WERI-Rb-1 (cell line): Measurements from ENCODE around the gene COX19.

Source experiments
- DNase-seq: peaks from one replicate; pipeline ENCODE4 v3.0.0-alpha.2; 2020
- H3K27ac ChIP-seq: fragments of 250-450 bp; sonication (Bioruptor Pico); 2 replicates; pipeline ENCODE4 v1.5.1; 2020; ENCODE audit warnings: mild to moderate bottlenecking, moderate library complexity
- H3K27me3 ChIP-seq: fragments of 250-450 bp; sonication (Bioruptor Pico); 2 replicates; pipeline ENCODE4 v1.5.1; 2021; ENCODE audit warnings: mild to moderate bottlenecking, low read depth, moderate library complexity; ENCODE audit not compliant: insufficient read depth, severe bottlenecking
- H3K36me3 ChIP-seq: fragments of 250-450 bp; sonication (Bioruptor Pico); 2 replicates; pipeline ENCODE4 v1.5.1; 2020; ENCODE audit warnings: mild to moderate bottlenecking, moderate library complexity
- H3K4me3 ChIP-seq: 2 replicates; pipeline ENCODE4 v1.5.1; 2011; ENCODE audit warnings: low read depth, mild to moderate bottlenecking, control low read depth, low read length
- H3K9me3 ChIP-seq: fragments of 250-450 bp; sonication (Bioruptor Pico); 2 replicates; pipeline ENCODE4 v1.5.1; 2021; ENCODE audit warnings: mild to moderate bottlenecking, moderate library complexity; ENCODE audit not compliant: severe bottlenecking
- CTCF ChIP-seq: IDR thresholded peaks from 2 replicates; pipeline ENCODE4 v1.5.1; 2011; ENCODE audit warnings: low read depth, mild to moderate bottlenecking, control low read depth, inconsistent platforms, low read length

The COX19 gene

GRCh38 chr7:968205-969105 lies 6.9 kb downstream of the COX19 start:
- DNase-seq = no peak
- H3K36me3 ChIP-seq = peaks cover 55% of the 10 kb centered on the region
- no peak overlapping the region for H3K4me3 ChIP-seq
- no peaks in the 10 kb centered on the region for H3K9me3 ChIP-seq
- TF ChIP-seq CTCF = no peak
- H3K27ac ChIP-seq = no peak overlapping the region
- no peaks in the 10 kb centered on the region for H3K27me3 ChIP-seq

- TF ChIP-seq CTCF = no peak
- Histone ChIP-seq H3K9me3 (no peaks in the 10 kb centered on the region), H3K4me3 (no peak overlapping the region), H3K27ac (no peak overlapping the region), H3K36me3 (peaks cover 46% of the 10 kb centered on the region), H3K27me3 (no peaks in the 10 kb centered on the region)
- no peak for DNase-seq
These were observed 7.8 kb downstream of the COX19 start for GRCh38 chr7:967361-968082.

- no peak for TF ChIP-seq CTCF
- Histone ChIP-seq H3K36me3 (peaks cover 36% of the 10 kb centered on the region), H3K4me3 (no peak overlapping the region), H3K9me3 (no peaks in the 10 kb centered on the region), H3K27ac (no peak overlapping the region), H3K27me3 (no peaks in the 10 kb centered on the region)
- DNase-seq = no peak
These were observed 8.9 kb downstream of the COX19 start for GRCh38 chr7:966291-967069.

- Histone ChIP-seq H3K36me3 (peaks cover 24% of the 10 kb centered on the region), H3K27me3 (no peaks in the 10 kb centered on the region), H3K27ac (no peak overlapping the region), H3K4me3 (no peak overlapping the region), H3K9me3 (no peaks in the 10 kb centered on the region)
- DNase-seq = no peak
- TF ChIP-seq CTCF = 0 out of 2 replicates have a peak, but pooled peaks have one; percentile 9
These were observed 10.7 kb downstream of the COX19 start for GRCh38 chr7:964401-965231.
